GM12878 (cell line): ENCODE data around the gene CCDC91. TPM values are rescaled to one million over a fixed set of nuclear protein-coding genes. Genes with fewer than 3 reads are reported as not detected.

Experiments
- ATAC-seq: fragments of 200-7000 bp; cut with Tn5 transposase; 3 replicates; pipeline ENCODE4 v1.9.1; 2020; ENCODE audit warnings: mild to moderate bottlenecking, moderate library complexity
- BruUV-seq: library from RNA; stranded (reverse); fragments of 400-500 nt; replicated peaks from 2 replicates; lab custom pipeline; 2021; lab: Mats Ljungman, UMichigan
- CTCF ChIA-PET: fragments of 300-600 bp; sonication (Branson Sonifier 250); formaldehyde crosslinking; extraction: SDS; loops from one replicate; lab custom pipeline; 2021; ENCODE audit warnings: inconsistent platforms; lab: Yijun Ruan, JAX
- POLR2A ChIA-PET: fragments of 350-600 bp; formaldehyde crosslinking; extraction: SDS; loops from one replicate; lab custom pipeline; 2021; ENCODE audit warnings: inconsistent platforms; lab: Charles Lee
- RAD21 ChIA-PET: fragments of 300-600 bp; sonication (Branson Sonifier 250); formaldehyde crosslinking; loops from one replicate; lab custom pipeline; 2023; ENCODE audit warnings: antibody characterized with exemption; ENCODE audit not compliant: unreplicated experiment; lab: Charles Lee
- SMC1A ChIA-PET: fragments of 300-600 bp; sonication (Branson Sonifier 250); formaldehyde crosslinking; loops from one replicate; lab custom pipeline; 2023; ENCODE audit not compliant: unreplicated experiment, uncharacterized antibody; lab: Charles Lee
- DNase-seq: peaks from one replicate; pipeline ENCODE4 v3.0.0-alpha.2; 2011; ENCODE audit warnings: low read depth, low spot score
- FAIRE-seq: peaks from 3 replicates; lab custom pipeline; 2011; peaks lifted over from hg19 to GRCh38; lab: Jason Lieb, UNC
- H2AFZ ChIP-seq: 2 replicates; pipeline ENCODE4 v1.6.0; 2011; ENCODE audit warnings: low read depth, low read length, control low read depth; ENCODE audit not compliant: control insufficient read depth
- H3K27ac ChIP-seq: 2 replicates; pipeline ENCODE4 v1.5.1; 2011; ENCODE audit warnings: control low read depth; ENCODE audit not compliant: control insufficient read depth, insufficient read depth
- H3K27me3 ChIP-seq, 2 experiments: replicated peaks in 1 of 2; 2 replicates each; pipeline versions ENCODE4 v1.6.0 to v1.6.1; 2011; ENCODE audit warnings: low read length in 1 of 2; ENCODE audit not compliant: control insufficient read depth in 2 of 2, insufficient read depth in 2 of 2
- H3K36me3 ChIP-seq, 2 experiments: 2 replicates each; pipeline ENCODE4 v1.5.1; 2011; ENCODE audit warnings: low read length in 1 of 2; ENCODE audit not compliant: control insufficient read depth in 2 of 2, insufficient read depth in 2 of 2
- H3K4me1 ChIP-seq: 2 replicates; pipeline ENCODE4 v1.6.1; 2011; ENCODE audit warnings: mild to moderate bottlenecking, low read length, moderate library complexity, mixed read lengths; ENCODE audit not compliant: control insufficient read depth, insufficient read depth
- H3K4me2 ChIP-seq: 2 replicates; pipeline ENCODE4 v1.6.0; 2011; ENCODE audit warnings: control low read depth; ENCODE audit not compliant: control insufficient read depth, insufficient read depth
- H3K4me3 ChIP-seq: fragments of 200-600 bp; sonication (generic); 2 replicates; pipeline ENCODE4 v1.5.1; 2016
- H3K79me2 ChIP-seq: 2 replicates; pipeline ENCODE4 v1.6.0; 2011; ENCODE audit warnings: low read length; ENCODE audit not compliant: control insufficient read depth, insufficient read depth
- H3K9ac ChIP-seq: 2 replicates; pipeline ENCODE4 v1.8.0; 2011; ENCODE audit warnings: low read length, control low read depth, mixed read lengths; ENCODE audit not compliant: control insufficient read depth, insufficient read depth
- H3K9me3 ChIP-seq: replicated peaks from 3 replicates; pipeline ENCODE4 v1.5.1; 2011; ENCODE audit warnings: mild to moderate bottlenecking, low read length; ENCODE audit not compliant: control insufficient read depth, insufficient read depth
- H4K20me1 ChIP-seq: 2 replicates; pipeline ENCODE4 v1.6.0; 2011; ENCODE audit not compliant: control insufficient read depth, insufficient read depth
- FOXM1 ChIP-seq: IDR thresholded peaks from 2 replicates; pipeline ENCODE4 v1.6.1; 2012; ENCODE audit warnings: low read depth, mild to moderate bottlenecking, inconsistent platforms, low read length, moderate library complexity
- HDAC6 ChIP-seq: fragments of 200-600 bp; sonication (generic); IDR thresholded peaks from one replicate; pipeline ENCODE4 v1.8.0; 2017; ENCODE audit warnings: antibody characterized with exemption; ENCODE audit not compliant: unreplicated experiment
- IKZF1 ChIP-seq: fragments of 450-650 bp; conservative IDR thresholded peaks from 2 replicates; pipeline ENCODE4 v1.6.1; 2017; ENCODE audit warnings: antibody characterized with exemption, mild to moderate bottlenecking
- IRF4 ChIP-seq: IDR thresholded peaks from 2 replicates; pipeline ENCODE4 v1.6.1; 2011; ENCODE audit warnings: low read depth, low read length
- MTA3 ChIP-seq: IDR thresholded peaks from 2 replicates; pipeline ENCODE4 v1.6.1; 2012; ENCODE audit warnings: low read length, inconsistent platforms, borderline replicate concordance
- NFXL1 ChIP-seq: fragments of 450-650 bp; IDR thresholded peaks from 2 replicates; pipeline ENCODE4 v1.6.1; 2017; ENCODE audit warnings: antibody characterized with exemption, mild to moderate bottlenecking, borderline replicate concordance
- POLR2AphosphoS2 ChIP-seq: IDR thresholded peaks from 2 replicates; pipeline ENCODE4 v1.6.1; 2011; ENCODE audit warnings: low read depth, mild to moderate bottlenecking, low read length, improper control_type of control experiment, moderate library complexity
- RAD51 ChIP-seq: fragments of 450-650 bp; IDR thresholded peaks from 2 replicates; pipeline ENCODE4 v1.6.1; 2016; ENCODE audit warnings: moderate library complexity, mild to moderate bottlenecking, inconsistent platforms
- SMAD5 ChIP-seq: IDR thresholded peaks from 2 replicates; pipeline ENCODE4 v1.6.1; 2016; ENCODE audit warnings: antibody characterized with exemption, low read depth
- SMC3 ChIP-seq: IDR thresholded peaks from 2 replicates; pipeline ENCODE4 v1.6.1; 2011; ENCODE audit warnings: low read length, improper control_type of control experiment, borderline replicate concordance
- STAT1 ChIP-seq: fragments of 450-650 bp; conservative IDR thresholded peaks from 2 replicates; pipeline ENCODE4 v1.6.1; 2014; ENCODE audit warnings: antibody characterized with exemption, mild to moderate bottlenecking
- whole genome bisulfite sequencing: methylation state at CpG from one replicate; pipeline ENCODE4 v1.1.6; 2016; ENCODE audit warnings: low lambda C conversion rate; ENCODE audit not compliant: insufficient replicate concordance, insufficient coverage; ENCODE audit errors: missing lambda C conversion rate; 5-methylcytosine and 5-hydroxymethylcytosine counted together
- in situ Hi-C: fragments of 300-500 bp; cut with MboI; formaldehyde crosslinking; loops from 9 replicates; pipeline ENCODE4 v1.14.3; 2018; ENCODE audit warnings: mixed read lengths
- intact Hi-C: fragments of 100-400 bp; cut with micrococcal nuclease; formaldehyde crosslinking; loops from one replicate; pipeline ENCODE4 v1.14.2; 2022; ENCODE audit not compliant: unreplicated experiment
- polyA plus RNA-seq, 11 experiments: library from polyadenylated mRNA; depleted of rRNA in 4 of 11; unstranded in 6 of 11; stranded (reverse) in 5 of 11; fragments of >200 nt; fragmentation: Nextera tagmentation in 4 of 11; fragmentation: Illumina TruSeq in 1 of 11; extraction: Ambion mirVana in 4 of 11; extraction: Trizol in 1 of 11; gene quantifications; 1 replicate in 1 of 11; 2 replicates in 10 of 11; pipeline versions ENCODE4 v1.2.1 to v1.2.3, GENCODE V29; 2011 to 2016; ENCODE audit warnings: inconsistent platforms in 2 of 11, missing spikeins in 2 of 11, low read depth in 1 of 11
- total RNA-seq, 4 experiments: library from RNA; depleted of rRNA in 3 of 4; stranded (reverse); fragments of >200 nt in 3 of 4; fragmentation: Illumina TruSeq in 1 of 4; extraction: Trizol in 1 of 4; gene quantifications; 2 replicates each; pipeline versions ENCODE4 v1.2.1 to v1.2.3, GENCODE V29; 2013 to 2021
- TF ChIP-seq, protein P1 (sequence below): IDR thresholded peaks from 2 replicates; pipeline ENCODE4 v1.6.1; 2012; ENCODE audit warnings: mild to moderate bottlenecking, low read depth, low read length
- TF ChIP-seq, protein P2 (sequence below): IDR thresholded peaks from 2 replicates; pipeline ENCODE4 v1.6.1; 2011; ENCODE audit warnings: borderline replicate concordance, low read depth, mild to moderate bottlenecking, moderate library complexity, low read length; ENCODE audit not compliant: insufficient read depth, poor library complexity, severe bottlenecking
- TF ChIP-seq, protein P3 (sequence below): fragments of 450-650 bp; IDR thresholded peaks from 2 replicates; pipeline ENCODE4 v1.6.1; 2014; ENCODE audit warnings: mild to moderate bottlenecking
- TF ChIP-seq, protein P4 (sequence below): fragments of 450-650 bp; formaldehyde crosslinking; IDR thresholded peaks from 2 replicates; pipeline ENCODE4 v1.5.0; 2022; ENCODE audit warnings: mild to moderate bottlenecking, missing genetic modification characterization

The CCDC91 gene
- total and polyA plus RNA-seq, 10 of the 15 experiments (the other 5 are each of a cell fraction or from before 2014, with no cell fraction given) = 6.1 to 24.9 (median 16.5) TPM

DNA sequence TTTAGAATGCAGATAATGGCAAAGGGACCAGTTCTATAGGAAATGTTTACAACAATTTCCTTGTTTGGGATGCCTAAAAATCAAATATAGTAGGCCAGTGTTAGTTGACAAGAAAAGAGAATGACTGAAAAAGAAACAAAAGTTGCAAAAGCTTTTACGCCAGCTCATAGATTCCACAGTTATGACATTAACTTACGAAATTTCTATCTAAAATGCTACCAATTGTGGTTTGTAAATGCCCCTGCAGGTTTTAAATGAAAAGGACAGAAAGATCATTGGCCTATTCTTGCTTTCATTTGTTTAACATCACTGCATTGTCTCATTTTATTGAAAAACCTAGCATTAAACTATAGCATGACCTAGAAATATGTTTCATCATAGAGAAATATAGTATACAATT is 345.8 kb downstream of the CCDC91 start:
- Histone ChIP-seq H2AFZ (no peak overlapping the region), H3K4me1 (no peaks in the 10 kb centered on the region), H3K27ac (no peak overlapping the region), H4K20me1 (no peaks in the 10 kb centered on the region), H3K9me3 (no peaks in the 10 kb centered on the region), H3K4me3 (no peak overlapping the region), H3K79me2 (no peaks in the 10 kb centered on the region), H3K36me3 (no peaks in the 10 kb centered on the region; a peak in 1 of 4 replicates), H3K27me3 (no peaks in the 10 kb centered on the region), H3K9ac (no peak overlapping the region), H3K4me2 (no peak overlapping the region)
- in situ Hi-C loops = no loop called here
- CTCF ChIA-PET = no interaction called here
- no TSS peak for BruUV-seq
- intact Hi-C loops = no loop called here
- 94% methylated on average over 2 of the region's 2 CpGs for WGBS
- ATAC-seq = no peak; the same call in 2 of the 3 replicates
- SMC1A ChIA-PET = interaction anchor here (0.9 kb wide), 1 partner anchor 14 kb away, joined by 3 read pairs; no protein-coding TSS in a partner anchor
- no peak for DNase-seq
- TF ChIP-seq SMC3 (no peak), FOXM1 (no peak), IRF4 (no peak), STAT1 (no peak), SMAD5 (no peak), MTA3 (no peak), POLR2AphosphoS2 (no peak), IKZF1 (no peak), HDAC6 (no peak), RAD51 (no peak), NFXL1 (no peak)
- TF ChIP-seq, protein P1, sequence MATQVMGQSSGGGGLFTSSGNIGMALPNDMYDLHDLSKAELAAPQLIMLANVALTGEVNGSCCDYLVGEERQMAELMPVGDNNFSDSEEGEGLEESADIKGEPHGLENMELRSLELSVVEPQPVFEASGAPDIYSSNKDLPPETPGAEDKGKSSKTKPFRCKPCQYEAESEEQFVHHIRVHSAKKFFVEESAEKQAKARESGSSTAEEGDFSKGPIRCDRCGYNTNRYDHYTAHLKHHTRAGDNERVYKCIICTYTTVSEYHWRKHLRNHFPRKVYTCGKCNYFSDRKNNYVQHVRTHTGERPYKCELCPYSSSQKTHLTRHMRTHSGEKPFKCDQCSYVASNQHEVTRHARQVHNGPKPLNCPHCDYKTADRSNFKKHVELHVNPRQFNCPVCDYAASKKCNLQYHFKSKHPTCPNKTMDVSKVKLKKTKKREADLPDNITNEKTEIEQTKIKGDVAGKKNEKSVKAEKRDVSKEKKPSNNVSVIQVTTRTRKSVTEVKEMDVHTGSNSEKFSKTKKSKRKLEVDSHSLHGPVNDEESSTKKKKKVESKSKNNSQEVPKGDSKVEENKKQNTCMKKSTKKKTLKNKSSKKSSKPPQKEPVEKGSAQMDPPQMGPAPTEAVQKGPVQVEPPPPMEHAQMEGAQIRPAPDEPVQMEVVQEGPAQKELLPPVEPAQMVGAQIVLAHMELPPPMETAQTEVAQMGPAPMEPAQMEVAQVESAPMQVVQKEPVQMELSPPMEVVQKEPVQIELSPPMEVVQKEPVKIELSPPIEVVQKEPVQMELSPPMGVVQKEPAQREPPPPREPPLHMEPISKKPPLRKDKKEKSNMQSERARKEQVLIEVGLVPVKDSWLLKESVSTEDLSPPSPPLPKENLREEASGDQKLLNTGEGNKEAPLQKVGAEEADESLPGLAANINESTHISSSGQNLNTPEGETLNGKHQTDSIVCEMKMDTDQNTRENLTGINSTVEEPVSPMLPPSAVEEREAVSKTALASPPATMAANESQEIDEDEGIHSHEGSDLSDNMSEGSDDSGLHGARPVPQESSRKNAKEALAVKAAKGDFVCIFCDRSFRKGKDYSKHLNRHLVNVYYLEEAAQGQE = no peak
- TF ChIP-seq, protein P2, sequence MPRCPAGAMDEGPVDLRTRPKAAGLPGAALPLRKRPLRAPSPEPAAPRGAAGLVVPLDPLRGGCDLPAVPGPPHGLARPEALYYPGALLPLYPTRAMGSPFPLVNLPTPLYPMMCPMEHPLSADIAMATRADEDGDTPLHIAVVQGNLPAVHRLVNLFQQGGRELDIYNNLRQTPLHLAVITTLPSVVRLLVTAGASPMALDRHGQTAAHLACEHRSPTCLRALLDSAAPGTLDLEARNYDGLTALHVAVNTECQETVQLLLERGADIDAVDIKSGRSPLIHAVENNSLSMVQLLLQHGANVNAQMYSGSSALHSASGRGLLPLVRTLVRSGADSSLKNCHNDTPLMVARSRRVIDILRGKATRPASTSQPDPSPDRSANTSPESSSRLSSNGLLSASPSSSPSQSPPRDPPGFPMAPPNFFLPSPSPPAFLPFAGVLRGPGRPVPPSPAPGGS = no peak
- TF ChIP-seq, protein P3, sequence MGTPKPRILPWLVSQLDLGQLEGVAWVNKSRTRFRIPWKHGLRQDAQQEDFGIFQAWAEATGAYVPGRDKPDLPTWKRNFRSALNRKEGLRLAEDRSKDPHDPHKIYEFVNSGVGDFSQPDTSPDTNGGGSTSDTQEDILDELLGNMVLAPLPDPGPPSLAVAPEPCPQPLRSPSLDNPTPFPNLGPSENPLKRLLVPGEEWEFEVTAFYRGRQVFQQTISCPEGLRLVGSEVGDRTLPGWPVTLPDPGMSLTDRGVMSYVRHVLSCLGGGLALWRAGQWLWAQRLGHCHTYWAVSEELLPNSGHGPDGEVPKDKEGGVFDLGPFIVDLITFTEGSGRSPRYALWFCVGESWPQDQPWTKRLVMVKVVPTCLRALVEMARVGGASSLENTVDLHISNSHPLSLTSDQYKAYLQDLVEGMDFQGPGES = no peak
- TF ChIP-seq, protein P4, sequence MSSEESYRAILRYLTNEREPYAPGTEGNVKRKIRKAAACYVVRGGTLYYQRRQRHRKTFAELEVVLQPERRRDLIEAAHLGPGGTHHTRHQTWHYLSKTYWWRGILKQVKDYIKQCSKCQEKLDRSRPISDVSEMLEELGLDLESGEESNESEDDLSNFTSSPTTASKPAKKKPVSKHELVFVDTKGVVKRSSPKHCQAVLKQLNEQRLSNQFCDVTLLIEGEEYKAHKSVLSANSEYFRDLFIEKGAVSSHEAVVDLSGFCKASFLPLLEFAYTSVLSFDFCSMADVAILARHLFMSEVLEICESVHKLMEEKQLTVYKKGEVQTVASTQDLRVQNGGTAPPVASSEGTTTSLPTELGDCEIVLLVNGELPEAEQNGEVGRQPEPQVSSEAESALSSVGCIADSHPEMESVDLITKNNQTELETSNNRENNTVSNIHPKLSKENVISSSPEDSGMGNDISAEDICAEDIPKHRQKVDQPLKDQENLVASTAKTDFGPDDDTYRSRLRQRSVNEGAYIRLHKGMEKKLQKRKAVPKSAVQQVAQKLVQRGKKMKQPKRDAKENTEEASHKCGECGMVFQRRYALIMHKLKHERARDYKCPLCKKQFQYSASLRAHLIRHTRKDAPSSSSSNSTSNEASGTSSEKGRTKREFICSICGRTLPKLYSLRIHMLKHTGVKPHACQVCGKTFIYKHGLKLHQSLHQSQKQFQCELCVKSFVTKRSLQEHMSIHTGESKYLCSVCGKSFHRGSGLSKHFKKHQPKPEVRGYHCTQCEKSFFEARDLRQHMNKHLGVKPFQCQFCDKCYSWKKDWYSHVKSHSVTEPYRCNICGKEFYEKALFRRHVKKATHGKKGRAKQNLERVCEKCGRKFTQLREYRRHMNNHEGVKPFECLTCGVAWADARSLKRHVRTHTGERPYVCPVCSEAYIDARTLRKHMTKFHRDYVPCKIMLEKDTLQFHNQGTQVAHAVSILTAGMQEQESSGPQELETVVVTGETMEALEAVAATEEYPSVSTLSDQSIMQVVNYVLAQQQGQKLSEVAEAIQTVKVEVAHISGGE (CRISPR knock-in tag) = no peak
- POLR2A ChIA-PET = no interaction called here
- RAD21 ChIA-PET = no interaction called here
- no peak for FAIRE-seq
